ENCODE results near the gene RUBCN.
"Not testable (repeated sequence)": the region's sequence is repeated elsewhere in the genome, so short reads cannot be mapped to it uniquely, and the experiment has no call there.

- not testable (repeated sequence) for TF ChIP-seq CTCF (IDR thresholded peaks at IDR 0.05; ENCODE audit: borderline replicate concordance, extremely low read depth, low read length, poor library complexity, severe bottlenecking); EZH2 (IDR thresholded peaks at IDR 0.05; ENCODE audit: borderline replicate concordance, low read depth, low read length, severe bottlenecking)
These were observed 77.6 kb downstream of the RUBCN start for GRCh38 chr3:197659144-197659543.

All from DND-41 (cell line).